ENCODE results near the gene DNM1L. TPM values are rescaled to one million over a fixed set of nuclear protein-coding genes. Genes with fewer than 3 reads are reported as not detected.

Gene DNM1L
- total and polyA plus RNA-seq, 8 donors, result 44.1 to 128 (median 113) TPM

DNA sequence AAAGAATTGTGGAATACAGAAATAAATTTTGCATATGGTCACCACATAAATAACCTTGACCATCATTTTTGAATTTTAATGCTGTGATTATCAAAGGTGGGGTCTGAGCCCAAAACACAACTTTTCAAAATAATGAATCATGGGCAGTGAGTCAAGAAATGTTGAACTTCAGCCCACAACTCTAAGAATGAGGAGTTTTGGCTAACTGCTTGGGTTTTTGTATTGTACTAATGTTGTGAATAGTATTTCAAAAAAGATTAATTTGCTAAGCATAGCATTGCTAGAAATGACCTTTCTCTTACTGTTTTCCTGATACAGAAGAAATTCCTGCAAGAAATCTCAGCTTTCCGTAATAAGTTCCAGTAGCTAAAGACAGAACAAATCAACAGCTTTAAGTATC lies 101.0 kb downstream of the DNM1L start:
- DNase-seq, result no peak
- TF ChIP-seq, protein P1, sequence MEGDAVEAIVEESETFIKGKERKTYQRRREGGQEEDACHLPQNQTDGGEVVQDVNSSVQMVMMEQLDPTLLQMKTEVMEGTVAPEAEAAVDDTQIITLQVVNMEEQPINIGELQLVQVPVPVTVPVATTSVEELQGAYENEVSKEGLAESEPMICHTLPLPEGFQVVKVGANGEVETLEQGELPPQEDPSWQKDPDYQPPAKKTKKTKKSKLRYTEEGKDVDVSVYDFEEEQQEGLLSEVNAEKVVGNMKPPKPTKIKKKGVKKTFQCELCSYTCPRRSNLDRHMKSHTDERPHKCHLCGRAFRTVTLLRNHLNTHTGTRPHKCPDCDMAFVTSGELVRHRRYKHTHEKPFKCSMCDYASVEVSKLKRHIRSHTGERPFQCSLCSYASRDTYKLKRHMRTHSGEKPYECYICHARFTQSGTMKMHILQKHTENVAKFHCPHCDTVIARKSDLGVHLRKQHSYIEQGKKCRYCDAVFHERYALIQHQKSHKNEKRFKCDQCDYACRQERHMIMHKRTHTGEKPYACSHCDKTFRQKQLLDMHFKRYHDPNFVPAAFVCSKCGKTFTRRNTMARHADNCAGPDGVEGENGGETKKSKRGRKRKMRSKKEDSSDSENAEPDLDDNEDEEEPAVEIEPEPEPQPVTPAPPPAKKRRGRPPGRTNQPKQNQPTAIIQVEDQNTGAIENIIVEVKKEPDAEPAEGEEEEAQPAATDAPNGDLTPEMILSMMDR (IDR thresholded peaks at IDR 0.05), result no peak
- Histone ChIP-seq H3K4me1 (no peaks in the 10 kb centered on the region), H3K9me3 (no peaks in the 10 kb centered on the region), H3K4me3 (no peak overlapping the region), H3K27me3 (peaks cover 0 to 57% of the 10 kb centered on the region in 2 donors), H3K27ac (no peak overlapping the region), H3K36me3 (no peaks in the 10 kb centered on the region)
- intact Hi-C loops (cut with DNase I), result no loop called here
- no peak for ATAC-seq

DNA sequence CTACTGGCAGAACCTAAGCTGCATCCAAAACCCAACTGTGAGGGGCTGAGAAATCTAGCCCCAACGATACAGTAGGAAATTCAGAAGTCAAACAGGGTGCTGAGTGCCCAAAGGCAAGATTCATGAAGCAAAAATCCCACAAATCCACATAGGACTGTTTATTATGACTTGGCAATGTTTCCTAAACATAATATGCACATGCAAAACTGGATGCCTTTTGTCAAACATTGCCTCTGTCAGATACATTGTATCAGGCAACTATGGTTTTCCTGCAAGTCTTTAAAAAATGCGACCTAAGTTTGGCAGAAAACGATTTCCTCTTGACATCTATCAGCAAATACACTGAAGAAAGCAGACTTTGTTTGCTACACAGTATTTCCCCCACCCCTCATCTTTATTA lies 103.9 kb downstream of the DNM1L start:
- Histone ChIP-seq H3K36me3 (no peaks in the 10 kb centered on the region), H3K4me1 (no peaks in the 10 kb centered on the region), H3K27ac (no peak overlapping the region), H3K9me3 (no peaks in the 10 kb centered on the region), H3K27me3 (peaks cover 0 to 42% of the 10 kb centered on the region in 2 donors), H3K4me3 (no peak overlapping the region)
- ATAC-seq (no peak), DNase-seq (no peak)
- TF ChIP-seq, protein P1 (IDR thresholded peaks at IDR 0.05), result no peak
- intact Hi-C loops (cut with DNase I), result no loop called here

DNA sequence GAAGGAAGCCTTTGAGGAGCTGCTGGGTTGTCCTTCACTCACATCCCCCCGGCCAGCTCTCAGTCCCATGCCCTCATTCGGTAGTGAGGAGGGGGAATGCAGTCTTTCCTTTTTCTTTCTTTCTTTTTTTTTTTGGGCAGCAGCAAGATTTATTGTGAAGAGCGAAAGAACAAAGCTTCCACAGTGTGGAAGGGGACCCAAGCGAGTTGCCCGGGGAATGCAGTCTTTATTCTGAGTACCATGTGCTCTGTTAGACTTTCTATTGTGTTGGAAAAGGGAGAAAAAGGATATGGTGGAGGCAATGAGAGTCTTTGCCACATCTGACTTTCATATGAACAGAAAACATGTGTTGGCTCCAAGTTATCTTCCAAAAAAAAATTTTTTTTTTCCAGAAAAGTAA lies 106.5 kb downstream of the DNM1L start:
- no peak overlapping the region for H3K4me3 ChIP-seq
- TF ChIP-seq, protein P1 (IDR thresholded peaks at IDR 0.05), result no peak
- intact Hi-C loops (cut with DNase I), result no loop called here
- no peaks in the 10 kb centered on the region for H3K36me3 ChIP-seq
- ATAC-seq (no peak), DNase-seq (no peak)
- no peak overlapping the region for H3K27ac ChIP-seq
- H3K27me3 ChIP-seq, result peaks cover 0 to 23% of the 10 kb centered on the region in 2 donors
- H3K4me1 ChIP-seq, result no peaks in the 10 kb centered on the region
- H3K9me3 ChIP-seq, result no peaks in the 10 kb centered on the region

DNA sequence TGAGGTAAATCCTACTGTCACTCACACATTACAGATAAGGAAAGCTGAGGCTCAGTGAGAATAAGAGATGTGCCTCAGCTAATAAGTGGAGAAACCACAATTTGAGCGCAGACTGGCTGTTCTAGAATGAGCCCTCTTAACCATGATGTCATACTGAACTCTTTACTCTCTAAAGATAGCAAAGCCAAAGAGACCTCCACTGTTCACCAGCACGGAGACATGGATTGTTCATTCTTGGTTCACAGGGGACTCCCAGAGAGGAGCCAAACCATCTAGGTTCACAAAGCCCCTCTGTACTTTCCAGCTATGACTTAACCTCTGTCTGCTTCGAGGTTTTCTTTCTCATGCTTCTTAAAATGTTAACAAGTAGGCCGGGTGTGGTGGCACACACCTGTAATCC lies 109.3 kb downstream of the DNM1L start:
- ATAC-seq (no peak), DNase-seq (no peak)
- Histone ChIP-seq H3K27ac (no peak overlapping the region), H3K27me3 (peaks cover 0 to 12% of the 10 kb centered on the region in 2 donors), H3K4me1 (no peaks in the 10 kb centered on the region), H3K4me3 (no peak overlapping the region), H3K36me3 (no peaks in the 10 kb centered on the region), H3K9me3 (no peaks in the 10 kb centered on the region)
- intact Hi-C loops (cut with DNase I), result no loop called here
- TF ChIP-seq, protein P1 (IDR thresholded peaks at IDR 0.05), result no peak

- intact Hi-C loops (cut with DNase I), result no loop called here
- no peaks in the 10 kb centered on the region for H3K4me1 ChIP-seq
- H3K27ac ChIP-seq, result no peak overlapping the region
- no peak for ATAC-seq
- peaks cover 0 to 4% of the 10 kb centered on the region in 2 donors for H3K27me3 ChIP-seq
- TF ChIP-seq, protein P1 (IDR thresholded peaks at IDR 0.05), result no peak
- DNase-seq, result no peak
- H3K4me3 ChIP-seq, result no peak overlapping the region
- H3K36me3 ChIP-seq, result no peaks in the 10 kb centered on the region
- no peaks in the 10 kb centered on the region for H3K9me3 ChIP-seq
Observed at GRCh38 chr12:32789446-32789845, 110.3 kb downstream of the DNM1L start.

Data from left lung (tissue), 10 donors.